GM18868 (cell line): ENCODE data around the gene FEZ2.
"Not testable (repeated sequence)": the region's sequence is repeated elsewhere in the genome, so short reads cannot be mapped to it uniquely, and the experiment has no call there.

Source experiments
- ATAC-seq: cut with Tn5 transposase; IDR thresholded peaks from one replicate; pipeline ENCODE4 v1.9.1; 2021; ENCODE audit warnings: mild to moderate bottlenecking, moderate library complexity; ENCODE audit not compliant: unreplicated experiment

FEZ2 gene, protein sequence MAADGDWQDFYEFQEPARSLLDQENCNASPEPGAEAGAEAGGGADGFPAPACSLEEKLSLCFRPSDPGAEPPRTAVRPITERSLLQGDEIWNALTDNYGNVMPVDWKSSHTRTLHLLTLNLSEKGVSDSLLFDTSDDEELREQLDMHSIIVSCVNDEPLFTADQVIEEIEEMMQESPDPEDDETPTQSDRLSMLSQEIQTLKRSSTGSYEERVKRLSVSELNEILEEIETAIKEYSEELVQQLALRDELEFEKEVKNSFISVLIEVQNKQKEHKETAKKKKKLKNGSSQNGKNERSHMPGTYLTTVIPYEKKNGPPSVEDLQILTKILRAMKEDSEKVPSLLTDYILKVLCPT

GRCh38 chr2:36597532-36598377 lies at the start of gene FEZ2:
Gene FEZ2, minus strand, starts transcription at chr2:36598168. Its CDS starts 26 bp downstream, at chr2:36598142.
- peak; percentile 98 for ATAC-seq

DNA sequence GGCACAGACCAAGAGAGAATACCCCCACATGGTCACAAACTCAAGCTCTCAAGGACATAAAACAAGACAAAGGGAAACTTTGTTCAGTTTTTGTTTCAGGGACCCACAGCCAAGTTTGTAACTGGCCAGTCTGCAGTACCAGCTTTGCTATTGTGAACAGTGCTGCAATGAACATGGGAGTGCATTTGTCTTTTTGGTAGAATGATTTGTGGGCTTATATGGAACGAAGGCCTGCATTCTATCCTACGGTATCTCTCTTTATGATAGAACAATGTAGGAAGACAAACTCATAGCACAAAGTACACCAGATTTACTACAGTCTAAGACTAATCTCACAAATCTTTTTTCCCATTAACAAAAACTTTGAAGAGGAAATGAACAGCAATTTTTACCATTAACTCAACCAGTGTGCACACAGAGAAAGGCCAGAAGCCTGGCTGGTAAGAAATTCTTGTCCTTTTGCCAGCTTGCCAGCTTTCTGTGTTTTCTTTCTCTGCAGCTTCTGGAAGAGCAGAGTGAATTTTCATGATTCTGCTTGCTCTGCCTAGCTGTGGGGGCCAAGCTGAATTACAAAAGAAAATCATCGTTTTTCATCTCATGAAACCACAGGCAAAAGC lies 37.1 kb upstream of the FEZ2 start:
- no peak for ATAC-seq

- no peak for ATAC-seq
Measured at GRCh38 chr2:36633470-36634092, 35.6 kb upstream of the FEZ2 start.

- no peak for ATAC-seq
Measured at GRCh38 chr2:36626756-36627155, 28.8 kb upstream of the FEZ2 start.

DNA sequence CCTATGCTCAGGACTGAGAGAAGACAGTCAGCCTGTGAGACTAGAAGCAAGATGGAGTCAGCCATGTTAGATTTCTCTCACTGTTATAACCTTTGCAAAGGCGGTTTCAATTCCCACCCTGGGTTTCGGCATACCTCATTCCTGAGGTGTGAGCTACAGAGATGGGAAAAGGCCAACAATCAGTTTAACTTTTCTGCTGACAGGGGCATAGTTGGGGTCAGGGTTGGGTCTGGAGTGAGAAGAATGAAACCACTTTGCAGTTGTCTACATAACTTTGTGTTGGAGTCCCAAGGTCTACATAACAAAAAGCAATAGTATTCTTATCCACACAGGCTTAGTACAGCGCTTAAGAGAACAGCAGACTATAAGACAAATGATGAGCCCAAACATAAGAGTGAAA lies 28.1 kb upstream of the FEZ2 start:
- ATAC-seq: no peak

GRCh38 chr2:36625304-36625703 lies 27.3 kb upstream of the FEZ2 start:
- no peak for ATAC-seq

GRCh38 chr2:36620321-36620720 lies 22.4 kb upstream of the FEZ2 start:
- no peak for ATAC-seq

GRCh38 chr2:36618381-36618780 lies 20.4 kb upstream of the FEZ2 start:
- peak; percentile 99 for ATAC-seq

GRCh38 chr2:36616947-36617346 lies 19.0 kb upstream of the FEZ2 start:
- ATAC-seq: no peak

DNA sequence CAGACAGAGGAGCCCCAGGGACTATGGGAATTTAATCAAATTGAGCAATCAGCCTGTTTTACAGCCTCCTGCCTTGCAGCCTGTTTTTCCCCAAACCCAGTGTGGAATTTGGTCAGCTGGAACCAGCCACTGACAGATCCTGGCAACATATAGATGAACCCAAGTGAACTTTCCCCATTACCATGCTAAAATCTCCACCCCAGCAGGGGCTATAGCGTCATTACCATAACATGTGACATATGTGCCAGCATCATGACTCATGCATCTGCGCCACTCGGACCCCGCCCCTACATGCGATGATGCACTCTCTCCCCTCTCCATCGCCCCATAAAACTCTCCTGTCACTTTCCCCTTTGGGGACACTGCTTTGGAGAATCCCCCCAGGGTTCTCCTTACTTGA lies 17.3 kb upstream of the FEZ2 start:
- no peak for ATAC-seq

DNA sequence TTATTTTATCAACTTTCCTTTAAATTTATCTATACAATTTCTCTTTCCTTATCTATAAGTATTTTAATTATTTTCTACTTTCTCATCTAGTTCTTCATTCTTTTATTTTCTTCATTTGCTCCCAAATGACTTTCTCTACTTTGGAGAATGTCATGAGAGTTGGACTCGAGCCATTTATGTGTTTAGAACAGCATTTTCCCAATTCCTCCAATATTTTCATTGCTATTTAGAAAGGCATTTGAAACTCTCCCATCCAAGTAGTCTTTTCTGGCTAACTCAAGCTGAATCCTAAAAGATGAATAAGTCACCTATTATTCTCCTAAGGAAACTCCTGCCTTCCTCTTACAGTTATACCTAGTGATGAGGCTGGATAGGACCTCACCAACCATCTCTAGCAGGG lies 15.8 kb upstream of the FEZ2 start:
- no peak for ATAC-seq

GRCh38 chr2:36611316-36611990 lies 13.5 kb upstream of the FEZ2 start:
- no peak for ATAC-seq

DNA sequence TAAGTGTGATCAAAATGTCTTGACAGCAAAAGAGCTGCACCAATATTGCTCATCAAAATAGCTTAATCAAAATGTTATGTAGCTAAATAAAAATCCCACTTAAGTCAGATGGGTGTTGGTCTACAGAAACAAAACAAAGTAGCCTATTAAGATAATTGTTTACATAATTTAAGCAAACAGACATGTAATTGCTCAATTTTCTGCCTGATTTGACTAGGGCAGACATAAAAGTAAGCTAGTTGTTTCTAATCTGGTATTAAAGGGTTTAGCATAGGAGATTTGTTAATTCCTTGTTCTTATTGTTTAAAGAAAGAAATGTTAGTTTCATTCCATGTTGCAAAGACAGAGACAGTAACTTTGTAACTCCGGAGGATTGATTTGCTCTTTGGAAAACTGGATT lies 11.5 kb upstream of the FEZ2 start:
- ATAC-seq: no peak

DNA sequence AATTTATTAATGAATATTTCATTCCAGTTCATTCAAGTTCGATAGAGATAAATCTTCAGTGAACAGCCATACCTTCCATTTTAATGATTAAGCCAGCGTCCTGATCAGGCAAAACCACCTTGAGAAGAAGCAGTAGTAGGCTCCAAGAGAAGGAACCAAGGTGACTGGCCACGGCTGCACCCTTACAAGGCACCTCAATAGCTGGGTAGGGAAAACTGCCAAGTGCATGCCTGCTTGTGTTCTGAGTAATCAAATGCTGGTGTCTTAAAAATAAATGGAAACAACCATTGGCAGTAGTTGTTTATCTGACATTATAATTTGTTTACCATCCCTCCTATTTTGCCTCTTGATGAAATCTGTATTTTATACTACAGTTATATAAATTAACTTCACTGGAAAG lies 10.0 kb upstream of the FEZ2 start:
- ATAC-seq: no peak

- peak; percentile 40 for ATAC-seq
Measured at GRCh38 chr2:36606925-36607324, 9.0 kb upstream of the FEZ2 start.

GRCh38 chr2:36605273-36605672 lies 7.3 kb upstream of the FEZ2 start:
- ATAC-seq: no peak

- ATAC-seq: not testable (repeated sequence)
Measured at GRCh38 chr2:36603629-36604028, 5.7 kb upstream of the FEZ2 start.

DNA sequence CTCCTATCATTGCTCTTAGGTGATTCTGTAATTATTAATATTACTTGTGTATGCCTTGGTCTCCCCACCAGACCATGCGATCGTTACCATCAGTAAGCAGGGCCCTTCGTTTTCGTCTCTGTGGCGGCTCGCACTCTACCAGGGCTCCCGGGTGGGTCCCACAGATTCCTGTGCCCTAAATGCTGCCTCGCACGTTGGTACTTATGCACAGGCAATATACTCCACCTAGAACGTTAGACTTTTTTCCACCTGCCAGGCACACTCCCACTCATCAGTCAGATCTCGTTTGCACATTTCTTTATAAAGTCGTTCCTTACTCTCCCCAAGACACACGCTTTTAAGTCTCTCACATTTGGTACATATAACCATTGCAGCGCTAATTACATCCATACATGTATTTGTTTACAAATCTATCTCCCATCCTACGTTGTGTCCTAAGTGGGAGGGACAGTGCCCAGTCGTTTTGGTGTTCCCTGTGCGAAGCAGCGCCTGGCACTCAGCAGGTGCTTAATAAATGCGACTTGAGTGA lies 901 bp downstream of the FEZ2 start:
- no peak for ATAC-seq

GRCh38 chr2:36596397-36596796 lies 1.6 kb downstream of the FEZ2 start:
- ATAC-seq: no peak

- ATAC-seq: no peak
Measured at GRCh38 chr2:36594849-36595248, 3.1 kb downstream of the FEZ2 start.
